Fibroblast of lung (primary cell): Measurements from ENCODE around the gene ANKFY1. TPM values are rescaled to one million over a fixed set of nuclear protein-coding genes. Genes with fewer than 3 reads are reported as not detected.

ENCODE experiments used
- DNase-seq, 2 donors: peaks; one replicate each; pipeline versions ENCODE4 v3.0.0 to v3.0.0-alpha.2; 2010; ENCODE audit warnings: low read depth in 2 of 2
- H2AFZ ChIP-seq: 2 replicates; pipeline ENCODE4 v1.5.1; 2012; ENCODE audit warnings: low read length, control low read depth, inconsistent platforms
- H3K27ac ChIP-seq: 2 replicates; pipeline ENCODE4 v1.5.1; 2011; ENCODE audit warnings: low read length, control low read depth; ENCODE audit not compliant: insufficient read depth
- H3K27me3 ChIP-seq: 2 replicates; pipeline ENCODE4 v1.5.1; 2011; ENCODE audit warnings: mild to moderate bottlenecking, low read length; ENCODE audit not compliant: control insufficient read depth, insufficient read depth
- H3K36me3 ChIP-seq: 2 replicates; pipeline ENCODE4 v1.5.1; 2011; ENCODE audit warnings: low read length; ENCODE audit not compliant: control insufficient read depth, insufficient read depth
- H3K4me1 ChIP-seq: 2 replicates; pipeline ENCODE4 v1.5.1; 2011; ENCODE audit warnings: low read length; ENCODE audit not compliant: control insufficient read depth, insufficient read depth; ENCODE audit errors: extremely low read depth
- H3K4me2 ChIP-seq: 2 replicates; pipeline ENCODE4 v1.5.1; 2011; ENCODE audit warnings: low read length, control low read depth; ENCODE audit not compliant: insufficient read depth; ENCODE audit errors: extremely low read depth
- H3K4me3 ChIP-seq, 4 experiments: fragments of 200-600 bp in 1 of 4; sonication (generic) in 1 of 4; replicated peaks in 1 of 4; 2 replicates each; pipeline ENCODE4 v1.5.1; 2011 to 2016; ENCODE audit warnings: low read length in 4 of 4, low read depth in 3 of 4, mild to moderate bottlenecking in 3 of 4, control low read depth in 2 of 4, inconsistent platforms in 1 of 4, mixed read lengths in 1 of 4; ENCODE audit not compliant: insufficient read depth in 1 of 4; ENCODE audit errors: control extremely low read depth in 1 of 4
- H3K79me2 ChIP-seq: 2 replicates; pipeline ENCODE4 v1.5.1; 2012; ENCODE audit warnings: mild to moderate bottlenecking, low read length, inconsistent platforms; ENCODE audit not compliant: control insufficient read depth, insufficient read depth
- H3K9ac ChIP-seq: 2 replicates; pipeline ENCODE4 v1.5.1; 2011; ENCODE audit warnings: mild to moderate bottlenecking, low read length, control low read depth; ENCODE audit not compliant: insufficient read depth
- H3K9me3 ChIP-seq: 2 replicates; pipeline ENCODE4 v1.5.1; 2012; ENCODE audit warnings: low read depth, low read length; ENCODE audit not compliant: control insufficient read depth, insufficient read depth
- H4K20me1 ChIP-seq: 2 replicates; pipeline ENCODE4 v1.5.1; 2011; ENCODE audit warnings: low read length; ENCODE audit not compliant: control insufficient read depth, insufficient read depth; ENCODE audit errors: extremely low read depth
- EZH2 ChIP-seq: IDR thresholded peaks from 2 replicates; pipeline ENCODE4 v1.5.1; 2012; ENCODE audit warnings: low read length, control low read depth, mild to moderate bottlenecking; ENCODE audit errors: missing control alignments
- polyA plus RNA-seq, 2 donors: library from polyadenylated mRNA; depleted of rRNA in 1 of 2; stranded (reverse) in 1 of 2; unstranded in 1 of 2; fragments of >200 nt; gene quantifications; 2 replicates each; pipeline ENCODE4 v1.2.1, GENCODE V29; 2011 to 2012; ENCODE audit warnings: missing spikeins in 1 of 2
- total RNA-seq: library from RNA; depleted of rRNA; stranded (reverse); fragments of >200 nt; gene quantifications from 2 replicates; pipeline ENCODE4 v1.2.1, GENCODE V29; 2014
- TF ChIP-seq, protein P1 (sequence below), 2 donors: IDR thresholded peaks in 1 of 2; conservative IDR thresholded peaks in 1 of 2; 1 replicate in 1 of 2; 2 replicates in 1 of 2; pipeline ENCODE4 v1.5.1; 2011 to 2012; ENCODE audit warnings: low read length in 2 of 2, control low read depth in 1 of 2, inconsistent platforms in 1 of 2, low read depth in 1 of 2, mild to moderate bottlenecking in 1 of 2

ANKFY1 gene
- total and polyA plus RNA-seq, 2 donors (not counting 1 experiment from before 2014, with no cell fraction given) = 26.1 to 34.0 TPM

DNA sequence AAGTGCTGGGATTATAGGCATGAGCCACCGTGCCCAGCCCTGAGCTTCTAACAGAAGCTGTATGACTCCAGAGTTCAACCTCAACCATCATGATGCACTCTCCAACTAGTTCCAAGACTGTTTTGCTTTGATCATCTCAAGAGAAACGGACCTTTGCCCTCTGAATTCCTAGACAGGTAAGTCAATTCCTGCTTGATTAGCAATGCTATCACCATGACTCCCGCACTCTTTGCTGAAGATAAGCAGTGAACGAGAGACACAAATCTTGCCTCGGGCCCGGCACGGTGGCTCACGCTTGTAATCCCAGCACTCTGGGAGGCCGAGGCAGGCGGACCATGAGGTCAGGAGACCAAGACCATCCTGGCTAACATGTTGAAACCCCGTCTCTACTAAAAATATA is 22.2 kb downstream of the ANKFY1 start:
- TF ChIP-seq EZH2 = no peak
- TF ChIP-seq, protein P1, sequence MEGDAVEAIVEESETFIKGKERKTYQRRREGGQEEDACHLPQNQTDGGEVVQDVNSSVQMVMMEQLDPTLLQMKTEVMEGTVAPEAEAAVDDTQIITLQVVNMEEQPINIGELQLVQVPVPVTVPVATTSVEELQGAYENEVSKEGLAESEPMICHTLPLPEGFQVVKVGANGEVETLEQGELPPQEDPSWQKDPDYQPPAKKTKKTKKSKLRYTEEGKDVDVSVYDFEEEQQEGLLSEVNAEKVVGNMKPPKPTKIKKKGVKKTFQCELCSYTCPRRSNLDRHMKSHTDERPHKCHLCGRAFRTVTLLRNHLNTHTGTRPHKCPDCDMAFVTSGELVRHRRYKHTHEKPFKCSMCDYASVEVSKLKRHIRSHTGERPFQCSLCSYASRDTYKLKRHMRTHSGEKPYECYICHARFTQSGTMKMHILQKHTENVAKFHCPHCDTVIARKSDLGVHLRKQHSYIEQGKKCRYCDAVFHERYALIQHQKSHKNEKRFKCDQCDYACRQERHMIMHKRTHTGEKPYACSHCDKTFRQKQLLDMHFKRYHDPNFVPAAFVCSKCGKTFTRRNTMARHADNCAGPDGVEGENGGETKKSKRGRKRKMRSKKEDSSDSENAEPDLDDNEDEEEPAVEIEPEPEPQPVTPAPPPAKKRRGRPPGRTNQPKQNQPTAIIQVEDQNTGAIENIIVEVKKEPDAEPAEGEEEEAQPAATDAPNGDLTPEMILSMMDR (conservative IDR thresholded peaks at IDR 0.05 in 1 of 2, IDR thresholded peaks at IDR 0.05 in 1 of 2; ENCODE audit: low read depth in 1 of 2, low read length in 2 of 2) = no peak
- H3K36me3 ChIP-seq = peaks cover 3% of the 10 kb centered on the region
- H3K79me2 ChIP-seq = peaks cover 22% of the 10 kb centered on the region
- H3K4me2 ChIP-seq = no peak overlapping the region
- H2AFZ ChIP-seq = no peak overlapping the region
- H3K9me3 ChIP-seq = no peaks in the 10 kb centered on the region
- H3K27ac ChIP-seq = no peak overlapping the region
- no peaks in the 10 kb centered on the region for H3K4me1 ChIP-seq
- H3K9ac ChIP-seq = no peak overlapping the region
- no peaks in the 10 kb centered on the region for H3K27me3 ChIP-seq
- DNase-seq = no peak
- no peaks in the 10 kb centered on the region for H4K20me1 ChIP-seq
- H3K4me3 ChIP-seq = no peak overlapping the region

DNA sequence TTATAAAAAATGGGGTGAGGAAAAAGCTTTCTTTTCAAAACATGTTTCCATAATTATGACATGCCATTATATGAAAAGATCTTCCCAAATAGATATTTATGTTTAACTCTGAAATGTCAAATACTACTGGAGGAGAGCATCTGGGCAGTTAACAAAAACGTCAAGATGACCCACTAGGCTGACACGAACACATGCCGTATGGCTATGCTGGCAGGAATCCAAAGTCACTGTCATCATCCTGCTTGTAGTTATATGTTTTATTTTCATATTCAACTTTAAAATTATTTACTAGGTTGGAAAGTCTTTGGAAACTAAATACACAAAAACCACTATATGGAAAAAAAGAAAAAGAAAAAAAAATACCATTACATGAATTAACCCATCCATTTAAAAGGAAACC is 27.3 kb downstream of the ANKFY1 start:
- no peaks in the 10 kb centered on the region for H3K9me3 ChIP-seq
- H4K20me1 ChIP-seq = no peaks in the 10 kb centered on the region
- H3K36me3 ChIP-seq = peaks cover 6% of the 10 kb centered on the region
- H3K79me2 ChIP-seq = no peaks in the 10 kb centered on the region
- no peak overlapping the region for H3K4me3 ChIP-seq
- H3K27me3 ChIP-seq = no peaks in the 10 kb centered on the region
- DNase-seq = peak in 1 of 2 donors; percentile 58
- H3K4me2 ChIP-seq = no peak overlapping the region
- peaks cover 10% of the 10 kb centered on the region for H3K4me1 ChIP-seq
- no peak overlapping the region for H3K27ac ChIP-seq
- TF ChIP-seq EZH2 = no peak
- TF ChIP-seq, protein P1 (conservative IDR thresholded peaks at IDR 0.05 in 1 of 2, IDR thresholded peaks at IDR 0.05 in 1 of 2; ENCODE audit: low read depth in 1 of 2, low read length in 2 of 2) = no peak
- no peak overlapping the region for H2AFZ ChIP-seq
- no peak overlapping the region for H3K9ac ChIP-seq

DNA sequence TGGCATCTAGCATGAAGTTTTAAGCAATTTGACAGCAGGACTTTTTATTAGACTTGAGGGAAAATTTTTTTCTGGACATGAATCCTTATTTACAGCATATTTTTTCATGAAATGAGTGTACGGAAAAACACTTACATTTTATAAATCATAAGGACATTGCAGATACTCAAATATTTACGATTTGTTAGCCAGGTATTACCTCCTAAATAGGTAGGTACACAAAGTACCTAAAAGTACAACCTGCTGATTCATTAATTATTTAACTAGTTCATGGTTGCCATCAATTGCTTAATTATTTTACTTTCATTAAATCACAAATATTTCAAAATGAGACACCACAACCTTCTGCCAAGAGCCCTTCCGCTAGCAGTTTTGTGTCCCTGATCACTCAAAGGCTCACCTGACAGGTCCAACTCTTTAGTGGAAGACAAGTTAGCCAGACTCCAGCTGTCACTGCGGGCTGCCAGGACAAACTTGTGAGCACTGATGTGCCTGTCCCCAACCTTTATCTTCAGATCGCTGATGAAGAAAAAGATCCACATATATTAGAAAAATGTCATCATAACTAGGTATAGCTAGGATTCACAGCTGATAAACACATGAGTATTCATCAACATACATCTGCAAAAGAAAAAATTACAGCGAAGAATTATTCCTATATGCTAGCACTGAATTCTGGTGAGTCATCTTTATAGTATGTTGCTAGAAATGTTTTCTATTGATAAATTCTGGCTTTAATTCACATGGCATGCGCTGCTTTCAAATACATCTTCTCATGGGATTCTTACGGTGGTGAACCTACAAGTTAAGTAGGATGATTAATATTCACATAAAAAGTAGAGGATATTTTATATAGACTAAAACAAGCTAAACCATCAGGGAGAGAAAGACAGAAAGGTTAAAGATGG is 28.2 kb downstream of the ANKFY1 start:
- no peak overlapping the region for H3K9ac ChIP-seq
- peak; percentile 26 to 53 for DNase-seq
- no peak overlapping the region for H3K27ac ChIP-seq
- H3K4me3 ChIP-seq = no peak overlapping the region
- no peak overlapping the region for H2AFZ ChIP-seq
- no peaks in the 10 kb centered on the region for H3K9me3 ChIP-seq
- no peaks in the 10 kb centered on the region for H4K20me1 ChIP-seq
- H3K79me2 ChIP-seq = no peaks in the 10 kb centered on the region
- peaks cover 5% of the 10 kb centered on the region for H3K36me3 ChIP-seq
- H3K4me2 ChIP-seq = no peak overlapping the region
- H3K27me3 ChIP-seq = no peaks in the 10 kb centered on the region
- TF ChIP-seq, protein P1 (conservative IDR thresholded peaks at IDR 0.05 in 1 of 2, IDR thresholded peaks at IDR 0.05 in 1 of 2; ENCODE audit: low read depth in 1 of 2, low read length in 2 of 2) = no peak
- no peak for TF ChIP-seq EZH2
- peaks cover 18% of the 10 kb centered on the region for H3K4me1 ChIP-seq
